Measurements from ENCODE around the gene CCDC179. TPM values are rescaled to one million over a fixed set of nuclear protein-coding genes. Genes with fewer than 3 reads are reported as not detected.

The CCDC179 gene
- total and polyA plus RNA-seq, 9 of the 15 experiments (the other 6 are each of a cell fraction or from before 2014, with no cell fraction given) = not detected

DNA sequence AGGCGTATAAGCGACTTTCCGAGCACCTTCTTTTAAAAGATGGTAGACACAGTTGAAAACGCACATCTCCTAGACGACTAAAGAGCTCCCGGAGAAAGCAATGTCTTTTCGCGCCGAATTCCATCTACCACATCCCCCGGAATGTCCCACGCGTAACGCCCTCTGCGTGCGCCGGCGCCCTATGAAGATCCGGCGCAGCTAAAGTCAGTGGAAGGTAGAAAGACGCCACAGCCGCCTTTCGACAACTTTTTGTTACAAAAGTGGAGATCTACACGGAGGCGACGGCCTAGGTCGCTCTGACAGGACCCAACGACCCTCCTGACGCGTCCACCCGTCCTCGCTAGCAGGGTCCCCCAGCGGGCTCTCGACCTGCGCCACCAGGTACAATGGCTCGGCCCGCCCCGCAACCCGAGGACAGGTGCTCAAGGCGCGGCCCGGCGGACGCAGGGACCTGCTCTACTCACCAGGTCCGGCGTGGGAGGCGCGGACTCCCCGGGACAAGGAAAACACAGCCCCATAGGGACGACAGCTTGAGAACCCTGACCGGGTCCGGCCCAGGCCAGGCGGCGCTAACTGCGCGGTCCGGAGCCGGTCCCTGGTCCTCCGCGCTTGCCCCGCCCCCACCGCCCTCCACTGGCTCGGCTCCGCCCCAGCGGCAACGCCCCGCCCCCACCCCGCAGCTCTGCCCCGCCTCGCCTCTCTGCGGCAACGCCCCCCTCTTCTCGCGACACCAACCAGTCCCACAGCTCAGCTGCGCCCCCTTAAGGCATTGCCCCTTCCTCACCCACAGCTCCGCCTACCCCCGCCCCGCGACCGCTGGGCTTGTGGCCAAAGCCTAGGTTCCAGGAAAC, 30.8 kb downstream of the CCDC179 start, which contains the start of gene SVIP (continued):
- TF ChIP-seq ZBTB1 (CRISPR knock-in tag; IDR thresholded peaks at IDR 0.05; ENCODE audit: borderline replicate concordance, low read depth) (peak; percentile 47; the same call in 1 of the 2 replicates), PHF21A (IDR thresholded peaks at IDR 0.05; ENCODE audit: borderline replicate concordance, low read depth) (no peak), ZFX (CRISPR knock-in tag; IDR thresholded peaks at IDR 0.05) (peak; percentile 94), SP2 (IDR thresholded peaks at IDR 0.05; ENCODE audit: extremely low read depth, low read depth, low read length, poor library complexity, severe bottlenecking) (no peak), NFIC (IDR thresholded peaks at IDR 0.05) (peak; percentile 93), ZNF551 (CRISPR knock-in tag; IDR thresholded peaks at IDR 0.05) (no peak), ZNF121 (CRISPR knock-in tag; conservative IDR thresholded peaks at IDR 0.05) (no peak), JUND (IDR thresholded peaks at IDR 0.05; ENCODE audit: borderline replicate concordance, low read depth, low read length) (peak; percentile 29; the same call in 1 of the 2 replicates), JUND (tag; IDR thresholded peaks at IDR 0.05; ENCODE audit: borderline replicate concordance, low read depth, low read length) (no peak; the same call in 2 of the 3 replicates), ZNF184 (CRISPR knock-in tag; IDR thresholded peaks at IDR 0.05) (no peak), ZNF584 (CRISPR knock-in tag; IDR thresholded peaks at IDR 0.05; ENCODE audit: low read depth) (no peak), SAFB (IDR thresholded peaks at IDR 0.05; ENCODE audit: borderline replicate concordance, low read depth, low read length) (peak; percentile 38; the same call in 1 of the 2 replicates), TAF1 (IDR thresholded peaks at IDR 0.05; ENCODE audit: control insufficient read depth, extremely low read depth, insufficient read depth, low read length, severe bottlenecking) (no peak), ZEB2 (IDR thresholded peaks at IDR 0.05) (0 out of 2 replicates have a peak, but pooled peaks have one; percentile 39), ZNF165 (CRISPR knock-in tag; IDR thresholded peaks at IDR 0.05; ENCODE audit: borderline replicate concordance) (no peak), DIDO1 (tag; IDR thresholded peaks at IDR 0.05; ENCODE audit: low read depth) (no peak)
- TF ChIP-seq, protein P1, sequence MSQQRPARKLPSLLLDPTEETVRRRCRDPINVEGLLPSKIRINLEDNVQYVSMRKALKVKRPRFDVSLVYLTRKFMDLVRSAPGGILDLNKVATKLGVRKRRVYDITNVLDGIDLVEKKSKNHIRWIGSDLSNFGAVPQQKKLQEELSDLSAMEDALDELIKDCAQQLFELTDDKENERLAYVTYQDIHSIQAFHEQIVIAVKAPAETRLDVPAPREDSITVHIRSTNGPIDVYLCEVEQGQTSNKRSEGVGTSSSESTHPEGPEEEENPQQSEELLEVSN (IDR thresholded peaks at IDR 0.05; ENCODE audit: borderline replicate concordance in 1 of 2, extremely low read depth in 1 of 2, insufficient read depth in 1 of 2, insufficient read length in 1 of 2, low read depth in 1 of 2, low read length in 1 of 2, poor library complexity in 1 of 2, severe bottlenecking in 1 of 2) = peak; percentile 46 to 64
- TF ChIP-seq, protein P2, sequence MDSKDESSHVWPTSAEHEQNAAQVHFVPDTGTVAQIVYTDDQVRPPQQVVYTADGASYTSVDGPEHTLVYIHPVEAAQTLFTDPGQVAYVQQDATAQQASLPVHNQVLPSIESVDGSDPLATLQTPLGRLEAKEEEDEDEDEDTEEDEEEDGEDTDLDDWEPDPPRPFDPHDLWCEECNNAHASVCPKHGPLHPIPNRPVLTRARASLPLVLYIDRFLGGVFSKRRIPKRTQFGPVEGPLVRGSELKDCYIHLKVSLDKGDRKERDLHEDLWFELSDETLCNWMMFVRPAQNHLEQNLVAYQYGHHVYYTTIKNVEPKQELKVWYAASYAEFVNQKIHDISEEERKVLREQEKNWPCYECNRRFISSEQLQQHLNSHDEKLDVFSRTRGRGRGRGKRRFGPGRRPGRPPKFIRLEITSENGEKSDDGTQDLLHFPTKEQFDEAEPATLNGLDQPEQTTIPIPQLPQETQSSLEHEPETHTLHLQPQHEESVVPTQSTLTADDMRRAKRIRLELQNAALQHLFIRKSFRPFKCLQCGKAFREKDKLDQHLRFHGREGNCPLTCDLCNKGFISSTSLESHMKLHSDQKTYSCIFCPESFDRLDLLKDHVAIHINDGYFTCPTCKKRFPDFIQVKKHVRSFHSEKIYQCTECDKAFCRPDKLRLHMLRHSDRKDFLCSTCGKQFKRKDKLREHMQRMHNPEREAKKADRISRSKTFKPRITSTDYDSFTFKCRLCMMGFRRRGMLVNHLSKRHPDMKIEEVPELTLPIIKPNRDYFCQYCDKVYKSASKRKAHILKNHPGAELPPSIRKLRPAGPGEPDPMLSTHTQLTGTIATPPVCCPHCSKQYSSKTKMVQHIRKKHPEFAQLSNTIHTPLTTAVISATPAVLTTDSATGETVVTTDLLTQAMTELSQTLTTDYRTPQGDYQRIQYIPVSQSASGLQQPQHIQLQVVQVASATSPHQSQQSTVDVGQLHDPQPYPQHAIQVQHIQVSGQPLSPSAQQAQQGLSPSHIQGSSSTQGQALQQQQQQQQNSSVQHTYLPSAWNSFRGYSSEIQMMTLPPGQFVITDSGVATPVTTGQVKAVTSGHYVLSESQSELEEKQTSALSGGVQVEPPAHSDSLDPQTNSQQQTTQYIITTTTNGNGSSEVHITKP (IDR thresholded peaks at IDR 0.05; ENCODE audit: partially characterized antibody) = peak; percentile 94
- TF ChIP-seq, protein P3, sequence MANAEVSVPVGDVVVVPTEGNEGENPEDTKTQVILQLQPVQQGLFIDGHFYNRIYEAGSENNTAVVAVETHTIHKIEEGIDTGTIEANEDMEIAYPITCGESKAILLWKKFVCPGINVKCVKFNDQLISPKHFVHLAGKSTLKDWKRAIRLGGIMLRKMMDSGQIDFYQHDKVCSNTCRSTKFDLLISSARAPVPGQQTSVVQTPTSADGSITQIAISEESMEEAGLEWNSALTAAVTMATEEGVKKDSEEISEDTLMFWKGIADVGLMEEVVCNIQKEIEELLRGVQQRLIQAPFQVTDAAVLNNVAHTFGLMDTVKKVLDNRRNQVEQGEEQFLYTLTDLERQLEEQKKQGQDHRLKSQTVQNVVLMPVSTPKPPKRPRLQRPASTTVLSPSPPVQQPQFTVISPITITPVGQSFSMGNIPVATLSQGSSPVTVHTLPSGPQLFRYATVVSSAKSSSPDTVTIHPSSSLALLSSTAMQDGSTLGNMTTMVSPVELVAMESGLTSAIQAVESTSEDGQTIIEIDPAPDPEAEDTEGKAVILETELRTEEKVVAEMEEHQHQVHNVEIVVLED (CRISPR knock-in tag; IDR thresholded peaks at IDR 0.05) = 0 out of 2 replicates have a peak, but pooled peaks have one; percentile 18
